Endothelial cell of umbilical vein (primary cell): ENCODE measurements around the gene AGPS.
"Not testable (repeated sequence)": the region's sequence is repeated elsewhere in the genome, so short reads cannot be mapped to it uniquely, and the experiment has no call there.

Experiments used
- EZH2 ChIP-seq: IDR thresholded peaks from 2 replicates; pipeline ENCODE4 v1.6.1; 2012; ENCODE audit warnings: borderline replicate concordance, low read depth, mild to moderate bottlenecking, moderate library complexity, low read length, inconsistent platforms; ENCODE audit not compliant: severe bottlenecking
- FOS ChIP-seq: IDR thresholded peaks from 2 replicates; pipeline ENCODE4 v1.6.1; 2011; ENCODE audit warnings: mild to moderate bottlenecking, low read length, moderate library complexity, borderline replicate concordance; ENCODE audit not compliant: insufficient read depth
- GATA2 ChIP-seq: IDR thresholded peaks from 2 replicates; pipeline ENCODE4 v1.7.0; 2011; ENCODE audit warnings: low read depth, mild to moderate bottlenecking, moderate library complexity, mixed read lengths, low read length; ENCODE audit not compliant: insufficient read length, insufficient read depth
- JUN ChIP-seq: IDR thresholded peaks from 2 replicates; pipeline ENCODE4 v1.6.1; 2011; ENCODE audit warnings: borderline replicate concordance, low read depth; ENCODE audit not compliant: insufficient read length, insufficient read depth
- MYC ChIP-seq: IDR thresholded peaks from one replicate; pipeline ENCODE4 v1.6.1; 2011; ENCODE audit warnings: mild to moderate bottlenecking, low read depth, low read length
- POLR2A ChIP-seq: IDR thresholded peaks from 2 replicates; pipeline ENCODE4 v1.6.1; 2012; ENCODE audit warnings: low read depth, mild to moderate bottlenecking, control low read depth, low read length
- POLR2AphosphoS5 ChIP-seq: IDR thresholded peaks from 2 replicates; pipeline ENCODE4 v1.6.1; 2012; ENCODE audit warnings: low read depth, mild to moderate bottlenecking, control low read depth, low read length, moderate library complexity; ENCODE audit not compliant: insufficient read depth
- TF ChIP-seq, protein P1 (sequence below), 2 donors: IDR thresholded peaks; 1 replicate in 1 of 2; 2 replicates in 1 of 2; pipeline ENCODE4 v1.5.1; 2011; ENCODE audit warnings: low read length in 2 of 2, mild to moderate bottlenecking in 2 of 2, moderate library complexity in 2 of 2, control low read depth in 1 of 2, inconsistent platforms in 1 of 2, low read depth in 1 of 2; ENCODE audit not compliant: insufficient read depth in 1 of 2; ENCODE audit errors: extremely low read depth in 1 of 2
- TF ChIP-seq, protein P2 (sequence below): IDR thresholded peaks from 2 replicates; pipeline ENCODE4 v1.6.1; 2011; ENCODE audit not compliant: insufficient read depth, insufficient read length

GRCh38 chr2:177368023-177368422 lies 24.6 kb upstream of the AGPS start:
- not testable (repeated sequence) for TF ChIP-seq POLR2A, EZH2, POLR2AphosphoS5, JUN, FOS, MYC, GATA2
- TF ChIP-seq, protein P1, sequence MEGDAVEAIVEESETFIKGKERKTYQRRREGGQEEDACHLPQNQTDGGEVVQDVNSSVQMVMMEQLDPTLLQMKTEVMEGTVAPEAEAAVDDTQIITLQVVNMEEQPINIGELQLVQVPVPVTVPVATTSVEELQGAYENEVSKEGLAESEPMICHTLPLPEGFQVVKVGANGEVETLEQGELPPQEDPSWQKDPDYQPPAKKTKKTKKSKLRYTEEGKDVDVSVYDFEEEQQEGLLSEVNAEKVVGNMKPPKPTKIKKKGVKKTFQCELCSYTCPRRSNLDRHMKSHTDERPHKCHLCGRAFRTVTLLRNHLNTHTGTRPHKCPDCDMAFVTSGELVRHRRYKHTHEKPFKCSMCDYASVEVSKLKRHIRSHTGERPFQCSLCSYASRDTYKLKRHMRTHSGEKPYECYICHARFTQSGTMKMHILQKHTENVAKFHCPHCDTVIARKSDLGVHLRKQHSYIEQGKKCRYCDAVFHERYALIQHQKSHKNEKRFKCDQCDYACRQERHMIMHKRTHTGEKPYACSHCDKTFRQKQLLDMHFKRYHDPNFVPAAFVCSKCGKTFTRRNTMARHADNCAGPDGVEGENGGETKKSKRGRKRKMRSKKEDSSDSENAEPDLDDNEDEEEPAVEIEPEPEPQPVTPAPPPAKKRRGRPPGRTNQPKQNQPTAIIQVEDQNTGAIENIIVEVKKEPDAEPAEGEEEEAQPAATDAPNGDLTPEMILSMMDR (IDR thresholded peaks at IDR 0.05; ENCODE audit: extremely low read depth in 1 of 2, insufficient read depth in 1 of 2, low read depth in 1 of 2, low read length in 2 of 2), result not testable (repeated sequence)
- TF ChIP-seq, protein P2, sequence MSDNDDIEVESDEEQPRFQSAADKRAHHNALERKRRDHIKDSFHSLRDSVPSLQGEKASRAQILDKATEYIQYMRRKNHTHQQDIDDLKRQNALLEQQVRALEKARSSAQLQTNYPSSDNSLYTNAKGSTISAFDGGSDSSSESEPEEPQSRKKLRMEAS, result not testable (repeated sequence)
